Smooth muscle cell (in vitro differentiated cells): ENCODE results near the gene ZNF319. TPM values are rescaled to one million over a fixed set of nuclear protein-coding genes. Genes with fewer than 3 reads are reported as not detected.
A peak's percentile ranks its signal among the peaks of the same experiment; 100 is the strongest.

Source experiments
- DNase-seq: peaks from one replicate; lab custom pipeline; 2025; ENCODE audit not compliant: unreplicated experiment; lab: John Stamatoyannopoulos, UW
- H2AFZ ChIP-seq: fragments of 200-600 bp; sonication (generic); 2 replicates; pipeline ENCODE4 v1.6.0; 2016; ENCODE audit warnings: antibody characterized with exemption, low read depth, mild to moderate bottlenecking
- H3F3A ChIP-seq: fragments of 200-600 bp; sonication (generic); 2 replicates; pipeline ENCODE4 v1.6.0; 2017; ENCODE audit warnings: antibody characterized with exemption, low read depth
- H3K27ac ChIP-seq: fragments of 200-600 bp; sonication (generic); 2 replicates; pipeline ENCODE4 v1.5.1; 2016; ENCODE audit warnings: low read depth, mild to moderate bottlenecking
- H3K27me3 ChIP-seq: fragments of 200-600 bp; sonication (generic); 2 replicates; pipeline ENCODE4 v1.6.1; 2016; ENCODE audit warnings: low read depth, mild to moderate bottlenecking
- H3K36me3 ChIP-seq: fragments of 200-600 bp; sonication (generic); 2 replicates; pipeline ENCODE4 v1.5.1; 2016; ENCODE audit warnings: low read depth
- H3K4me1 ChIP-seq: fragments of 200-600 bp; sonication (generic); 2 replicates; pipeline ENCODE4 v1.5.1; 2016; ENCODE audit warnings: low read depth
- H3K4me2 ChIP-seq: fragments of 200-600 bp; sonication (generic); 2 replicates; pipeline ENCODE4 v1.6.0; 2016; ENCODE audit warnings: mild to moderate bottlenecking
- H3K4me3 ChIP-seq: fragments of 200-600 bp; sonication (generic); 2 replicates; pipeline ENCODE4 v1.5.1; 2016; ENCODE audit warnings: mild to moderate bottlenecking
- H3K79me2 ChIP-seq: fragments of 200-600 bp; sonication (generic); 2 replicates; pipeline ENCODE4 v1.6.0; 2016; ENCODE audit warnings: low read depth, mild to moderate bottlenecking
- H3K9ac ChIP-seq: fragments of 200-600 bp; sonication (generic); 2 replicates; pipeline ENCODE4 v1.6.0; 2016; ENCODE audit warnings: low read depth
- H3K9me3 ChIP-seq: fragments of 200-600 bp; sonication (generic); replicated peaks from 2 replicates; pipeline ENCODE4 v1.5.1; 2016; ENCODE audit warnings: low read depth
- H4K20me1 ChIP-seq: fragments of 200-600 bp; sonication (generic); 2 replicates; pipeline ENCODE4 v1.6.0; 2016; ENCODE audit warnings: low read depth
- WGBS: methylation state at CpG from one replicate; pipeline ENCODE4 v1.1.7; 2016; ENCODE audit warnings: low lambda C conversion rate; 5-methylcytosine and 5-hydroxymethylcytosine counted together
- polyA plus RNA-seq: library from polyadenylated mRNA; unstranded; fragments of >200 nt; fragmentation: Nextera tagmentation; extraction: Ambion mirVana; gene quantifications from 2 replicates; pipeline ENCODE4 v1.2.1, GENCODE V29; 2016
- total RNA-seq: library from RNA; depleted of rRNA; stranded (reverse); fragments of >200 nt; gene quantifications from 2 replicates; pipeline ENCODE4 v1.2.3, GENCODE V29; 2014
- TF ChIP-seq, protein P1 (sequence below): fragments of 200-600 bp; sonication (generic); IDR thresholded peaks from 2 replicates; pipeline ENCODE4 v1.5.1; 2017; ENCODE audit warnings: borderline replicate concordance, mild to moderate bottlenecking, antibody characterized with exemption; ENCODE audit not compliant: insufficient read depth, poor library complexity, severe bottlenecking

ZNF319 gene
- total and polyA plus RNA-seq, 2 experiments from 2014 or later, result 3.1 to 4.0 TPM

GRCh38 chr16:57985204-57986181, 15.0 kb downstream of the ZNF319 start:
- Histone ChIP-seq H3K9ac (no peak overlapping the region), H3K4me2 (peak overlapping the region; percentile 85), H3K9me3 (no peaks in the 10 kb centered on the region), H3F3A (no peaks in the 10 kb centered on the region), H3K27me3 (peaks cover 11% of the 10 kb centered on the region), H3K79me2 (no peaks in the 10 kb centered on the region), H3K27ac (no peak overlapping the region), H3K4me3 (peak overlapping the region; percentile 59), H4K20me1 (no peaks in the 10 kb centered on the region), H3K36me3 (no peaks in the 10 kb centered on the region), H2AFZ (peak overlapping the region; percentile 96), H3K4me1 (peaks cover 6% of the 10 kb centered on the region)
- TF ChIP-seq, protein P1, sequence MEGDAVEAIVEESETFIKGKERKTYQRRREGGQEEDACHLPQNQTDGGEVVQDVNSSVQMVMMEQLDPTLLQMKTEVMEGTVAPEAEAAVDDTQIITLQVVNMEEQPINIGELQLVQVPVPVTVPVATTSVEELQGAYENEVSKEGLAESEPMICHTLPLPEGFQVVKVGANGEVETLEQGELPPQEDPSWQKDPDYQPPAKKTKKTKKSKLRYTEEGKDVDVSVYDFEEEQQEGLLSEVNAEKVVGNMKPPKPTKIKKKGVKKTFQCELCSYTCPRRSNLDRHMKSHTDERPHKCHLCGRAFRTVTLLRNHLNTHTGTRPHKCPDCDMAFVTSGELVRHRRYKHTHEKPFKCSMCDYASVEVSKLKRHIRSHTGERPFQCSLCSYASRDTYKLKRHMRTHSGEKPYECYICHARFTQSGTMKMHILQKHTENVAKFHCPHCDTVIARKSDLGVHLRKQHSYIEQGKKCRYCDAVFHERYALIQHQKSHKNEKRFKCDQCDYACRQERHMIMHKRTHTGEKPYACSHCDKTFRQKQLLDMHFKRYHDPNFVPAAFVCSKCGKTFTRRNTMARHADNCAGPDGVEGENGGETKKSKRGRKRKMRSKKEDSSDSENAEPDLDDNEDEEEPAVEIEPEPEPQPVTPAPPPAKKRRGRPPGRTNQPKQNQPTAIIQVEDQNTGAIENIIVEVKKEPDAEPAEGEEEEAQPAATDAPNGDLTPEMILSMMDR, result no peak
- no peak for DNase-seq
- 15% methylated on average over 43 of the region's 62 CpGs for WGBS

DNA sequence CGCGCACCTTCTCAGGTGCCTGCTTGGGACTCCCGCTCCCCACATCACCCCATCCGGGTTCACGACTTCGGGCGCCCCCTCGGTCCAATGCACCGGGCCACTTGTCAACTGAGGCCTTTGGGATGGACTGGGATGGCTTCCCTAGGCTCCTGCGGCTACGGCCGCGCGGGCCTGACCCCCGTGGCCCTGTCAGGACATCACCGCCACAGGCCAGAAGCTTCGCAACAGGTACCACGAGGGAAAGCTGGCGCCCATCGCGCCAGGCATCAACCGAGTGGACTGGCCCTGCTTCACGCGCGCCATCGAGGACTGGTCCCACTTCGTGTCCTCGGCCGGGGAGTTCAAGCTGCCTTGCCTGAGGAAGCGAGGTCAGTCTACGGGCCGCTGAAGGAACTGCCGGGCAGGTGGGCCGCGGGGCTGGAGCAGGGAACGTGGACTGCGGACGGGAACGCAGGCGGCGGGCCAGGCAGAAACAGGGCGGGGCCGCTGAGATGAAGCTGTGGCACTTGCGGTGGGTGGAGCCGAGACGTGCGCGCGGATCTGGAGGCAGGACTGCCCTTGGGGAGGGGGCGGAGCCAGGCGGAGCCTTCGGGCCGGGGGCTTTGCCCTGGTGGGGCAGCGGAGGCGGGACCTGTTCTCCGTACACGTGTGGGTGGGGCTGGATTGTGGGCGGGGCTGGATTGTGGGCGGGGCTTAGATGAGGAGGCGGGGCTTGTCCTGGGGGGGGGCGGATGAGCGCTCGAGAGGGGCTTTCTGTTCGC, 15.8 kb downstream of the ZNF319 start:
- H3K4me3 ChIP-seq, result peak overlapping the region; percentile 59
- H2AFZ ChIP-seq, result peak overlapping the region; percentile 96
- no peak overlapping the region for H3K27ac ChIP-seq
- no peaks in the 10 kb centered on the region for H3F3A ChIP-seq
- TF ChIP-seq, protein P1, result no peak
- 18% methylated on average over 41 of the region's 64 CpGs for WGBS
- DNase-seq, result peak; percentile 47
- no peaks in the 10 kb centered on the region for H3K36me3 ChIP-seq
- H3K4me1 ChIP-seq, result peaks cover 6% of the 10 kb centered on the region
- no peaks in the 10 kb centered on the region for H3K9me3 ChIP-seq
- no peaks in the 10 kb centered on the region for H4K20me1 ChIP-seq
- H3K27me3 ChIP-seq, result peaks cover 11% of the 10 kb centered on the region
- H3K79me2 ChIP-seq, result no peaks in the 10 kb centered on the region
- H3K4me2 ChIP-seq, result peak overlapping the region; percentile 85
- no peak overlapping the region for H3K9ac ChIP-seq

DNA sequence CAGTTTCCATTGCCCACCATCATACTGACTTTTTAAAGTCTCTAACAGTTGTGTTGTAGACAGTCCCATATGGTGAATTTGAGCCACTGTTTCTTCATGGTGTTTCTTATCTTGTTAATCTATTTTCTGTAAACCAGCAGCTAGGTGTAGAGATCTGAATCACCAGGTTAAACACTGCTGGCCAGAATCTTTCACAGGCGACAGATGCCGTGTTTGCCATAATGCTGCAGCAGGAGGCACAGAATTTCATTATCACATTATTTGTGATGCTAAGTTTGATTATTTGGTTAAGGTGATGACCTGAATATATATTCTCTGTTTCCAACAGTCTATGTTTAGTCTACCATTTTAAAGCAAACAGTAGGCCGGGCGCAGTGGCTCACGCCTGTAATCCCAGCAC, 18.1 kb downstream of the ZNF319 start:
- WGBS, result 79% methylated on average over 5 of the region's 5 CpGs

More for the DNA sequence above, 18.1 kb downstream of the ZNF319 start:
- Histone ChIP-seq H3K4me1 (peaks cover 6% of the 10 kb centered on the region), H3K36me3 (no peaks in the 10 kb centered on the region), H3K27me3 (peaks cover 11% of the 10 kb centered on the region), H3K9me3 (no peaks in the 10 kb centered on the region), H2AFZ (no peak overlapping the region), H3K79me2 (no peaks in the 10 kb centered on the region), H3K9ac (no peak overlapping the region), H4K20me1 (no peaks in the 10 kb centered on the region), H3F3A (no peaks in the 10 kb centered on the region), H3K4me3 (no peak overlapping the region), H3K4me2 (no peak overlapping the region), H3K27ac (no peak overlapping the region)
- DNase-seq, result no peak
- TF ChIP-seq, protein P1, result no peak
